ENCODE data around the gene CKAP5. TPM values are rescaled to one million over a fixed set of nuclear protein-coding genes. Genes with fewer than 3 reads are reported as not detected.
A peak's percentile ranks its signal among the peaks of the same experiment; 100 is the strongest.

The CKAP5 gene
- total RNA-seq, 1 donor, result 99.3 TPM

DNA sequence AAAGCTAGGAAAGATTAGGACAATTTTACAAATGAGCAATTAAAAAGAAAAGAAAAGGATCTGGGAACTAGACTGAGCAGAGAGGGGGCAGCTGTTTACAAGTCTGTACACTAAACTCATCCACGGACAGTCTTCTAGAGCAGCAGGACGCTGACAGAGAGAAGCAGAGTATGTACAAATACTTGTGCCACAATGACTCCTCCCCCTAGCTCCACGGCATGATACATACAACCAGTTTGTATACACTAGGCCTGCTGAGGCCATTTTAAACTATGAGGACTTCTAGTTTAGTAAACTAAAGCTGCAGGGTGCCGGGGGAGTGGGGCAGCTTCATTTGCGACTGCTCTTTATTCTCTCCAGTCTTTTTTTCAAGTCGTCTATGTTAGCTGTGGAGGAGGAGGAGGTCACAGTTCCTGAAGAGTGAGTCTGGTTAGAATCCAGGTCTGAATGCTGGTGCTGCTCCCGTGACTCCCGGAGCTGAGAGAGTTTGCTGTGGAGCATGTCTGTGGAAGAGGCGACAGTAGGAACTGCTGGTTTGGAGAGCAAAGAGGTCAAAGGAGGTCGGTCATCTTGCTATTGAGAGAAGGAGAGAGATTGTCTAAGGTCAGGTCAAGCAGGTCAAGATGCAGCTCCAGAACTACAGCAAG, 102.3 kb downstream of the CKAP5 start:
- TF ChIP-seq, protein P1, sequence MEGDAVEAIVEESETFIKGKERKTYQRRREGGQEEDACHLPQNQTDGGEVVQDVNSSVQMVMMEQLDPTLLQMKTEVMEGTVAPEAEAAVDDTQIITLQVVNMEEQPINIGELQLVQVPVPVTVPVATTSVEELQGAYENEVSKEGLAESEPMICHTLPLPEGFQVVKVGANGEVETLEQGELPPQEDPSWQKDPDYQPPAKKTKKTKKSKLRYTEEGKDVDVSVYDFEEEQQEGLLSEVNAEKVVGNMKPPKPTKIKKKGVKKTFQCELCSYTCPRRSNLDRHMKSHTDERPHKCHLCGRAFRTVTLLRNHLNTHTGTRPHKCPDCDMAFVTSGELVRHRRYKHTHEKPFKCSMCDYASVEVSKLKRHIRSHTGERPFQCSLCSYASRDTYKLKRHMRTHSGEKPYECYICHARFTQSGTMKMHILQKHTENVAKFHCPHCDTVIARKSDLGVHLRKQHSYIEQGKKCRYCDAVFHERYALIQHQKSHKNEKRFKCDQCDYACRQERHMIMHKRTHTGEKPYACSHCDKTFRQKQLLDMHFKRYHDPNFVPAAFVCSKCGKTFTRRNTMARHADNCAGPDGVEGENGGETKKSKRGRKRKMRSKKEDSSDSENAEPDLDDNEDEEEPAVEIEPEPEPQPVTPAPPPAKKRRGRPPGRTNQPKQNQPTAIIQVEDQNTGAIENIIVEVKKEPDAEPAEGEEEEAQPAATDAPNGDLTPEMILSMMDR (IDR thresholded peaks at IDR 0.05; ENCODE audit: insufficient read depth, low read depth, low read length), result no peak
- peak; percentile 35 for DNase-seq (ENCODE audit: low read depth)

DNA sequence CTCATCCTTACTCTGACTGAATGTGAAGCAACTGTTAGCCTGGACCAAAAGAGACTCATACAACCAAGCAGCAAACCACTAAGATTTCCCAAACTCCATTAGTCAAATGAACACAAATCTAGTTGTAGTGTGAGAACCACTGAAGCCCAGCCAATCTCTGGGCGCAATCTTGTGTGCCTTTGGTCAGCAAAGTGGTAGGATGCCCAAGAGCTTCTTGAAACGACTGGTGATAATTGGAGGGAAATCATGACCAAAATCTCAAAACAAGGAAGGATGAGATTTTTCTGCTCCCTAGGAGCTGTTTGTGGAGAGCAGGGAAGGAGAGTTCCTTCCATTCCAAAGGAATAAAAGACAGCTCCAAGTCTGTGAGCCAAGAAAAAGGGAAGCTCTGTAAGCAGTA, 103.0 kb downstream of the CKAP5 start:
- DNase-seq (ENCODE audit: low read depth), result no peak
- H3K4me3 ChIP-seq (ENCODE audit: low read depth, low read length), result no peak overlapping the region
- TF ChIP-seq, protein P1 (IDR thresholded peaks at IDR 0.05; ENCODE audit: insufficient read depth, low read depth, low read length), result no peak

More for the DNA sequence above, 102.3 kb downstream of the CKAP5 start:
- H3K4me3 ChIP-seq (ENCODE audit: low read depth, low read length), result no peak overlapping the region

DNA sequence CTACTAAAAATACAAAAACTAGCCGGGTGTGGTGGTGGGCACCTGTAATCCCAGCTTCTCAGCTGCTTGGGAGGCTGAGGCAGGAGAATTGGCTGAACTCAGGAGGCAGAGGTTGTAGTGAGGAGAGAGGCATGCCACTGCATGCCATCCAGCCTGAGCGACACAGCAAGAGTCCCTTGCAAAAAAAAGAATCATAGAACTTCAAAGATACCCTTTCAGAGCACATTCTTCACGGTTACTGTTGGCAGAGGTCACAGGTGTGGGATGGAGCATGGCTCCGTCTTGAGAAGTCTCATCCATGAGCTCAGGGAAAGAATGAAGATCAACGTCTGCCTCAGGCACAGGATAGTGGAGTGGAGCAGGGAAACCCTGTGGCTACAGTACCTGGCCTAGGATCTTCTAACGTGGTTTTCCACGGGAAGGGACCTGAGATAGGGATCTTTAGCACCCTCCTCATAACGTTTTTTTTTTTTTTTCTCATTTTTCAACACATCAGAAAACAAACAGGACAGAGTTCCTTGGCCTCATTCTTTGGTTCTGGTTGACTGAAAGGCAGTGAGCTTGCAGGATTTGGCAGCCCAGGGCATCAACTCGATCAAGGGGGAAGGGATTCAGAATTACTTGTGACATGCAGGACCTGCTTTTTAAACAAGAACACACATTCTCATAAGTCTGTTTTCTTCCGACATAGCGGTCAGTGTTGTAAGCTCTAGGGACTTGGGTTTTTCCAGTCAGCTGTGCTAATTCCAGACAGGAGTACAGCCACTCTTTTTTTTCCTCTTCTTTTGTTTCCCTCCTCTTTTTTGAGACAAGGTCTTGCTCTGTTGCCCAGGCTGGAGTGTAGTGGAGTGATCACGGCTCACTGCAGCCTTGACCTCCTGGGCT, 104.2 kb downstream of the CKAP5 start:
- DNase-seq (ENCODE audit: low read depth), result no peak
- no peak overlapping the region for H3K4me3 ChIP-seq (ENCODE audit: low read depth, low read length)
- TF ChIP-seq, protein P1 (IDR thresholded peaks at IDR 0.05; ENCODE audit: insufficient read depth, low read depth, low read length), result no peak

DNA sequence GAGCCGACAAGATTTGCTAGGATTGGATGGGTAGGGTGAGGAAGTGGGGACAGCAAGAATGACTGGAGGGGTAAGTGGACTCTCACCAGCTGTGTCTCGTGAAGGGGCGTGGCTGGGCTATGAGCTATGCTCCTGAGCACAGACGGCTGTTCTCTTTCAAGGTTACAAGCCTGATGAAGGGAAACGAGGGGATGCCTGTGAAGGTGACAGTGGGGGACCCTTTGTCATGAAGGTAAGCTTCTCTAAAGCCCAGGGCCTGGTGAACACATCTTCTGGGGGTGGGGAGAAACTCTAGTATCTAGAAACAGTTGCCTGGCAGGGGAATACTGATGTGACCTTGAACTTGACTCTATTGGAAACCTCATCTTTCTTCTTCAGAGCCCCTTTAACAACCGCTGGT, 107.2 kb downstream of the CKAP5 start:
- H3K4me3 ChIP-seq (ENCODE audit: low read depth, low read length), result no peak overlapping the region
- TF ChIP-seq, protein P1 (IDR thresholded peaks at IDR 0.05; ENCODE audit: insufficient read depth, low read depth, low read length), result no peak
- no peak for DNase-seq (ENCODE audit: low read depth)

DNA sequence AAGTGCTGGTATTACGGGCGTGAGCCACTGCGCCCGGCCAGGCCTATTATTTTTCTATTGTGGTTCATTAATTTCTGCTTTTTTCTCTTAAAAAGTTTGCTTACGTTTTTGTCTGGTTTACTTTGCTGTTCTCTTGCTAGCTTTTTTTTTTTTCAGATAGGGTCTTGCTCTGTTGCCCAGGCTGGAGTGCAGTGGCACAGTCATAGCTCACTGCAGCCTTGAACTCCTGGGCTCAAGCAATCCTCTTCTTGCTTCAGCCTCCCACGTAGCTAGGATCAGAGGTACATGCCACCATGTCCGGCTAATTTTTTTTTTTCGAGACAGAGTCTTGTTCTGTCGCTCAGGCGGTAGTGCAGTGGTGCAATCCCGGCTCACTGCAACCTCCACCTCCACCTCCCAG, 108.4 kb downstream of the CKAP5 start:
- no peak for DNase-seq (ENCODE audit: low read depth)
- TF ChIP-seq, protein P1 (IDR thresholded peaks at IDR 0.05; ENCODE audit: insufficient read depth, low read depth, low read length), result no peak

DNA sequence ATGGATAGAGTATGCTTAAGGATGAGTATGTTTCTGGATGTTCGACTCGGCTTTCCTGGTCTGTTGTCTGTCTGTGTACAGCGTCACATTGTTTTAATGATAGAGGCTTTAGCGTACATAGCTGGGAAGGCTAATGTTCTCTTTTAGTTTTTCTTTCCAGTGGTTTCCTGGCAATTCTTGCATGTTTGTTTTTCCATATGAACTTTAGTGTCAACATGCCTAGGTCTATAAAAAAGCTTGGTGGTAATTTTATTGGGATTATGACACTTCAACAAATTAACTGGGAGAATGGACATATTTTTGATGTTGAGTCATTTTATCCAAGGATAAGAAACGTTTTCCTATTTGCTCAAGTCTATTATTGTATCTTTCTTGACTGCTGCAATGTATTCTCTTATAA, 109.5 kb downstream of the CKAP5 start:
- TF ChIP-seq, protein P1 (IDR thresholded peaks at IDR 0.05; ENCODE audit: insufficient read depth, low read depth, low read length), result no peak
- no peak overlapping the region for H3K4me3 ChIP-seq (ENCODE audit: low read depth, low read length)
- DNase-seq (ENCODE audit: low read depth), result peak; percentile 83

More for the DNA sequence above, 108.4 kb downstream of the CKAP5 start:
- no peak overlapping the region for H3K4me3 ChIP-seq (ENCODE audit: low read depth, low read length)

Data from fibroblast of villous mesenchyme (primary cell).